Measurements from ENCODE around the gene CHGA. TPM values are rescaled to one million over a fixed set of nuclear protein-coding genes. Genes with fewer than 3 reads are reported as not detected.

CHGA gene
- total and polyA plus RNA-seq, 2 donors (not counting 1 experiment from before 2014, with no cell fraction given): not detected

- CTCF ChIA-PET: no interaction called here
- no peak overlapping the region for H3K4me3 Mint-ChIP-seq
These were observed 7.0 kb downstream of the CHGA start for GRCh38 chr14:92929689-92930608.

More at GRCh38 chr14:92929689-92930608, 7.0 kb downstream of the CHGA start:
- 87% methylated on average over 18 of the region's 20 CpGs for WGBS (ENCODE audit: insufficient coverage)
- H3K9me3 Mint-ChIP-seq (ENCODE audit: insufficient read depth): no peaks in the 10 kb centered on the region
- Histone ChIP-seq H2AFZ (ENCODE audit: insufficient read depth, low read depth, low read length, poor library complexity, severe bottlenecking) (no peak overlapping the region), H3K4me1 (ENCODE audit: control insufficient read depth in 2 of 2, insufficient read depth in 2 of 2, low read length in 2 of 2) (no peaks in the 10 kb centered on the region), H3K4me2 (replicated peaks; ENCODE audit: low read depth, low read length, poor library complexity, severe bottlenecking) (no peak overlapping the region), H3K9ac (ENCODE audit: low read length) (no peak overlapping the region), H3K9me3 (ENCODE audit: control extremely low read depth in 1 of 3, control insufficient read depth in 2 of 3, insufficient read depth in 1 of 3, low read length in 2 of 3) (peaks cover 0 to 2% (median 0%) of the 10 kb centered on the region in 3 donors), H3K27me3 (replicated peaks in 1 of 4; ENCODE audit: control extremely low read depth in 1 of 4, control insufficient read depth in 3 of 4, insufficient read depth in 4 of 4, low read length in 3 of 4) (peaks cover 0 to 3% (median 0%) of the 10 kb centered on the region in 4 experiments), H3K79me2 (ENCODE audit: control insufficient read depth, insufficient read depth, low read length) (no peaks in the 10 kb centered on the region), H4K20me1 (ENCODE audit: control insufficient read depth, insufficient read depth, low read length, poor library complexity, severe bottlenecking) (no peaks in the 10 kb centered on the region), H3K27ac (ENCODE audit: low read length in 2 of 2) (no peak overlapping the region), H3K36me3 (replicated peaks in 1 of 2; ENCODE audit: control extremely low read depth in 1 of 2, control insufficient read depth in 1 of 2, extremely low read depth in 1 of 2, insufficient read depth in 2 of 2, low read length in 1 of 2) (no peaks in the 10 kb centered on the region), H3K4me3 (ENCODE audit: control extremely low read depth in 1 of 5, extremely low read depth in 1 of 5, insufficient read depth in 1 of 5, low read depth in 2 of 5, low read length in 4 of 5) (no peak overlapping the region)
- POLR2A ChIA-PET: no interaction called here
- H3K27me3 Mint-ChIP-seq: peaks cover 8% of the 10 kb centered on the region
- TF ChIP-seq EZH2 (IDR thresholded peaks at IDR 0.05; ENCODE audit: borderline replicate concordance, insufficient read depth, low read depth, low read length, poor library complexity, severe bottlenecking) (no peak), CTCF (IDR thresholded peaks at IDR 0.05) (no peak)
- DNase-seq: no peak
- H3K4me1 Mint-ChIP-seq: no peaks in the 10 kb centered on the region
- no peak overlapping the region for H3K27ac Mint-ChIP-seq
- intact Hi-C loops (cut with micrococcal nuclease): no loop called here
- ATAC-seq (ENCODE audit: low read depth): no peak

Data from B cell (primary cell).